ENCODE measurements around the gene FSTL1.
"Not testable (repeated sequence)": the region's sequence is repeated elsewhere in the genome, so short reads cannot be mapped to it uniquely, and the experiment has no call there.

Gene FSTL1

GRCh38 chr3:120410541-120410940, 40.3 kb downstream of the FSTL1 start:
- no peak for DNase-seq

- no peak for DNase-seq
Measured at GRCh38 chr3:120410116-120410515, 40.7 kb downstream of the FSTL1 start.

GRCh38 chr3:120407508-120408287, 43.1 kb downstream of the FSTL1 start:
- DNase-seq, result no peak

GRCh38 chr3:120404876-120405275, 45.9 kb downstream of the FSTL1 start:
- no peak for DNase-seq

- DNase-seq, result no peak
Measured at GRCh38 chr3:120402257-120402656, 48.5 kb downstream of the FSTL1 start.

- DNase-seq, result no peak
Measured at GRCh38 chr3:120399372-120399771, 51.4 kb downstream of the FSTL1 start.

- DNase-seq, result no peak
Measured at GRCh38 chr3:120396469-120396868, 54.3 kb downstream of the FSTL1 start.

- DNase-seq, result no peak
Measured at GRCh38 chr3:120394347-120394746, 56.4 kb downstream of the FSTL1 start.

GRCh38 chr3:120393761-120394160, 57.0 kb downstream of the FSTL1 start:
- no peak for DNase-seq

GRCh38 chr3:120393243-120393642, 57.5 kb downstream of the FSTL1 start:
- no peak for DNase-seq

- no peak for DNase-seq
Measured at GRCh38 chr3:120382941-120383447, 67.8 kb downstream of the FSTL1 start.

- no peak for DNase-seq
Measured at GRCh38 chr3:120381503-120381902, 69.3 kb downstream of the FSTL1 start.

GRCh38 chr3:120377948-120378347, 72.8 kb downstream of the FSTL1 start:
- DNase-seq, result not testable (repeated sequence)

- no peak for DNase-seq
Measured at GRCh38 chr3:120370463-120370862, 80.3 kb downstream of the FSTL1 start.

GRCh38 chr3:120369037-120369467, 81.7 kb downstream of the FSTL1 start:
- DNase-seq, result no peak

GRCh38 chr3:120368172-120368571, 82.6 kb downstream of the FSTL1 start:
- no peak for DNase-seq

- no peak for DNase-seq
Measured at GRCh38 chr3:120364821-120365220, 86.0 kb downstream of the FSTL1 start.

GRCh38 chr3:120364101-120364500, 86.7 kb downstream of the FSTL1 start:
- DNase-seq, result no peak

- no peak for DNase-seq
Measured at GRCh38 chr3:120357807-120358206, 93.0 kb downstream of the FSTL1 start.

GRCh38 chr3:120355486-120355885, 95.3 kb downstream of the FSTL1 start:
- DNase-seq, result no peak

- no peak for DNase-seq
Measured at GRCh38 chr3:120353463-120353862, 97.3 kb downstream of the FSTL1 start.

GRCh38 chr3:120352017-120352416, 98.8 kb downstream of the FSTL1 start:
- DNase-seq, result no peak

- DNase-seq, result peak; percentile 53
Measured at GRCh38 chr3:120350401-120350941, 100.3 kb downstream of the FSTL1 start.

GRCh38 chr3:120349855-120350125, 101.0 kb downstream of the FSTL1 start:
- no peak for DNase-seq
